ENCODE results near the gene AMER1.
A peak's percentile ranks its signal among the peaks of the same experiment; 100 is the strongest.

Gene AMER1

DNA sequence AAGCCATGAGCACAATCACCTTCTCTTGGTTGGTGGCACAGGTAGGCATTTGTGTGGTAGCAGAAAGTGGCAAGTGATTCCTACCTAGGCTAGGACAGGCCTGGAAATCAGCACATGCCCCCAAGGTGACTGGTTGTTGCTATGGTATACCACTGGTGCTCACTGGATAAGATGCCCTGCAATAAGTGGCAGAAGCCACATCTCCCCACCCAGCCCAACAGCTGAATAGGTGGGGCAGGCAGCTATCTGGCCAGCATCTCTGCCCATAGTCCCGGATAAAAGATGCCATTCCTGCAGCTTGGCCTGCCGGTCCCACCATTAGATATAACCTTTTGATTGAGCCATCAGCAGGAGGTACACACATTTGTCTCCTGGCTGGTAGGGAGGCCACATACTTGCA, 21.1 kb downstream of the AMER1 start:
- no peak for DNase-seq (ENCODE audit: low read depth)

GRCh38 chrX:64182208-64182607, 23.3 kb downstream of the AMER1 start:
- DNase-seq (ENCODE audit: low read depth) = no peak

DNA sequence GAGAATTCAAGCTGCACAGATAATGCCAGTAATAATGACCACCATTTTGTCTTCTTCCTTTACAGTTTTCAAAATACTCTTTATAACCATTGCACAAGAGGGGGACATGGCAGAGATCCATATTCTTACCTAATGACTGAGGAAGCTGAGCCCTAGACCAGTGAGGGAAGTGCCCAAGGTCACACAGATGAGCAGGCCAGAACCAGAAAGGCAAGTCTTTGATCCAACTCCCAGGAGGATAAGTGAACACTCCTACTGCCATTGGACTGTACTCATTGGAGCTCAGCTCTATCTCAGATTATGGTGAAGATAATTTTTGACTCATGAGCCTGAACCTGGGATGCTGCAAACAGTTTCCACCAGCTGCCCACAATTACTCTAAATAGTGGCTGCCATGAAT, 28.6 kb downstream of the AMER1 start:
- peak; percentile 11 for DNase-seq (ENCODE audit: low read depth)

GRCh38 chrX:64169988-64170387, 35.5 kb downstream of the AMER1 start:
- no peak for DNase-seq (ENCODE audit: low read depth)

GRCh38 chrX:64152857-64153256, 52.7 kb downstream of the AMER1 start:
- no peak for DNase-seq (ENCODE audit: low read depth)

DNA sequence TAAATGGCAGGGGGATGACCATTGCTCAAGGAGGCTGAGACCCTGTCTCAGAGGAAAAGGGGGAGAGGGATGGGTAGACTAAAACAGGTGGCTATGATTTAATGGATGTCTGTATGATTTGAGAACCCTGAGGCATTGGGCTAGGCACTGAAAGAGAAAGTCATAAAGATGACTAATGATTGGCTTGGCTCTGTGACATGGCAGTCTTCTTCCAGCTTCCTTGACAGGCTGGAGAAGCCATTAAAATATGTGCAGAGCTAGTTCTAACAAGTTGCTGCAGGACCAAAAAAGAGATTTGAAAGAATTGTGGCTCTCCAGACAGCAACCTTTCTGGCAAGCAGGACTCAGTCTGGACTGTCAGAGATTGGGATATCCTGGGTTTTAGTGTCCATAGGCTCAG, 53.6 kb downstream of the AMER1 start:
- DNase-seq (ENCODE audit: low read depth) = no peak

GRCh38 chrX:64150775-64151174, 54.7 kb downstream of the AMER1 start:
- no peak for DNase-seq (ENCODE audit: low read depth)

All from iris pigment epithelial cell (primary cell).